Right lobe of liver (tissue), 6 donors: ENCODE data around the gene OR51I1. TPM values are rescaled to one million over a fixed set of nuclear protein-coding genes. Genes with fewer than 3 reads are reported as not detected.

Experiments
- ATAC-seq, 4 donors: fragments of 200-7000 bp; cut with Tn5 transposase; one replicate each; pipeline ENCODE4 v1.9.1; 2020; ENCODE audit warnings: mild to moderate bottlenecking in 4 of 4, moderate library complexity in 4 of 4
- DNase-seq, 3 donors: peaks; one replicate each; pipeline ENCODE4 v3.0.0-alpha.2; 2020
- H3K27ac ChIP-seq, 3 donors: fragments of 200-600 bp; one replicate each; pipeline ENCODE4 v1.8.0; 2022
- H3K27me3 ChIP-seq, 2 donors: fragments of 200-600 bp; one replicate each; pipeline ENCODE4 v1.8.0; 2022
- H3K36me3 ChIP-seq, 4 donors: fragments of 200-600 bp; sonication (generic) in 1 of 4; one replicate each; pipeline versions ENCODE4 v1.5.1 to v1.8.0; 2017 to 2022; ENCODE audit warnings: control low read depth in 1 of 4
- H3K4me1 ChIP-seq, 4 donors: fragments of 200-600 bp; sonication (generic) in 1 of 4; one replicate each; pipeline versions ENCODE4 v1.5.1 to v1.8.0; 2017 to 2022; ENCODE audit warnings: control low read depth in 1 of 4
- H3K4me3 ChIP-seq, 3 donors: fragments of 200-600 bp; one replicate each; pipeline ENCODE4 v1.8.0; 2022
- H3K9me3 ChIP-seq, 4 donors: fragments of 200-600 bp; sonication (generic) in 1 of 4; one replicate each; pipeline versions ENCODE4 v1.5.1 to v1.8.0; 2017 to 2022; ENCODE audit warnings: control low read depth in 1 of 4
- CTCF ChIP-seq, 4 donors: fragments of 200-600 bp in 3 of 4; fragments of 450-650 bp in 1 of 4; IDR thresholded peaks; one replicate each; pipeline versions ENCODE4 v1.5.1 to v1.8.0; 2016 to 2022; ENCODE audit warnings: antibody characterized with exemption in 4 of 4, mild to moderate bottlenecking in 2 of 4
- POLR2A ChIP-seq: fragments of 450-650 bp; IDR thresholded peaks from one replicate; pipeline ENCODE4 v1.6.1; 2017; ENCODE audit warnings: antibody characterized with exemption, mild to moderate bottlenecking
- WGBS: methylation state at CpG from one replicate; pipeline ENCODE4 v1.1.6; 2018; ENCODE audit warnings: low coverage, low lambda C conversion rate; ENCODE audit not compliant: insufficient coverage; ENCODE audit errors: missing lambda C conversion rate; 5-methylcytosine and 5-hydroxymethylcytosine counted together
- intact Hi-C, 2 donors: fragments of 100-400 bp; cut with DNase I; formaldehyde crosslinking; loops; one replicate each; pipeline versions ENCODE4 v1.11.2 to v1.14.1; 2022
- total RNA-seq, 6 experiments: library from RNA; depleted of rRNA in 2 of 6; stranded (reverse); fragments of >200 nt in 2 of 6; fragmentation: NEBNext Ultra II Directional in 3 of 6; extraction: Animal tissue kit (Norgen Biotek cat#: 25700) in 3 of 6; gene quantifications; one replicate each; pipeline versions ENCODE4 v1.1.0 to v1.2.4, GENCODE V29; 2016 to 2023
- donor health status: DM: no; HTN: yes; CAD: no.
- donor health status: DM: no; HTN: no; CAD: no.
- donor health status: DM: no; HTN: no; CAD: no.
- donor health status: DM: no; HTN: yes; CAD: no.
- donor health status: DM: no; HTN: yes; CAD: no.

Gene OR51I1
- total RNA-seq, 6 experiments from 2014 or later, result not detected

GRCh38 chr11:5486421-5486820 is 45.1 kb upstream of the OR51I1 start:
- TF ChIP-seq CTCF (IDR thresholded peaks at IDR 0.05) (no peak), POLR2A (no peak)
- no peak overlapping the region for H3K4me3 ChIP-seq
- H3K27ac ChIP-seq, result no peak overlapping the region
- DNase-seq (no peak), ATAC-seq (no peak)
- no peaks in the 10 kb centered on the region for H3K27me3 ChIP-seq
- WGBS, result 52% methylated on average over 3 of the region's 3 CpGs
- intact Hi-C loops, result no loop called here
- no peaks in the 10 kb centered on the region for H3K9me3 ChIP-seq
- no peaks in the 10 kb centered on the region for H3K36me3 ChIP-seq
- H3K4me1 ChIP-seq, result no peaks in the 10 kb centered on the region

GRCh38 chr11:5486003-5486402 is 44.7 kb upstream of the OR51I1 start:
- no peak overlapping the region for H3K27ac ChIP-seq
- no peaks in the 10 kb centered on the region for H3K4me1 ChIP-seq
- TF ChIP-seq CTCF (IDR thresholded peaks at IDR 0.05), result no peak
- no peak for ATAC-seq
- DNase-seq, result no peak
- 54% methylated on average over 2 of the region's 3 CpGs for WGBS
- H3K9me3 ChIP-seq, result no peaks in the 10 kb centered on the region
- no peaks in the 10 kb centered on the region for H3K36me3 ChIP-seq
- no peak overlapping the region for H3K4me3 ChIP-seq
- intact Hi-C loops, result no loop called here
- no peaks in the 10 kb centered on the region for H3K27me3 ChIP-seq

- Histone ChIP-seq H3K27me3 (no peaks in the 10 kb centered on the region), H3K9me3 (no peaks in the 10 kb centered on the region), H3K4me3 (no peak overlapping the region), H3K4me1 (no peaks in the 10 kb centered on the region), H3K27ac (no peak overlapping the region), H3K36me3 (no peaks in the 10 kb centered on the region)
- no peak for DNase-seq
- WGBS, result 26% methylated on average over 2 of the region's 2 CpGs
- peak; percentile 83 to 92 (median 88) for ATAC-seq
- no peak for TF ChIP-seq POLR2A
- peak; percentile 77 to 85 (median 80) for TF ChIP-seq CTCF (IDR thresholded peaks at IDR 0.05)
- intact Hi-C loops, result no loop called here
These were observed 35.0 kb upstream of the OR51I1 start for GRCh38 chr11:5476186-5476819.

GRCh38 chr11:5473921-5474320 is 32.6 kb upstream of the OR51I1 start:
- H3K36me3 ChIP-seq, result no peaks in the 10 kb centered on the region
- DNase-seq (no peak), ATAC-seq (no peak)
- TF ChIP-seq POLR2A (no peak), CTCF (IDR thresholded peaks at IDR 0.05) (no peak)
- no peak overlapping the region for H3K27ac ChIP-seq
- no peaks in the 10 kb centered on the region for H3K4me1 ChIP-seq
- no peaks in the 10 kb centered on the region for H3K27me3 ChIP-seq
- no peaks in the 10 kb centered on the region for H3K9me3 ChIP-seq
- H3K4me3 ChIP-seq, result no peak overlapping the region
- intact Hi-C loops, result no loop called here

GRCh38 chr11:5467527-5467926 is 26.2 kb upstream of the OR51I1 start:
- Histone ChIP-seq H3K4me3 (no peak overlapping the region), H3K36me3 (no peaks in the 10 kb centered on the region), H3K27ac (no peak overlapping the region), H3K9me3 (no peaks in the 10 kb centered on the region), H3K27me3 (no peaks in the 10 kb centered on the region), H3K4me1 (no peaks in the 10 kb centered on the region)
- intact Hi-C loops, result no loop called here
- no peak for DNase-seq
- 44% methylated on average over 2 of the region's 2 CpGs for WGBS
- TF ChIP-seq POLR2A (no peak), CTCF (IDR thresholded peaks at IDR 0.05) (no peak)
- no peak for ATAC-seq
